Right atrium auricular region (tissue), 2 donors: ENCODE results near the gene RNLS. TPM values are rescaled to one million over a fixed set of nuclear protein-coding genes. Genes with fewer than 3 reads are reported as not detected.
"Not testable (repeated sequence)": the region's sequence is repeated elsewhere in the genome, so short reads cannot be mapped to it uniquely, and the experiment has no call there.

ENCODE experiments used
- DNase-seq: peaks from one replicate; pipeline ENCODE4 v3.0.0-alpha.2; 2019; ENCODE audit warnings: low spot score
- H3K27ac ChIP-seq, 2 donors: fragments of 200-600 bp; sonication (generic); 1 replicate in 1 of 2; 2 replicates in 1 of 2; pipeline ENCODE4 v1.5.1; 2016 to 2019
- H3K27me3 ChIP-seq, 2 donors: fragments of 200-600 bp; sonication (generic); one replicate each; pipeline versions ENCODE4 v1.5.1 to v1.6.0; 2017 to 2019
- H3K36me3 ChIP-seq: fragments of 200-600 bp; sonication (generic); one replicate; pipeline ENCODE4 v1.5.1; 2016
- H3K4me1 ChIP-seq, 2 donors: fragments of 200-600 bp; sonication (generic); one replicate each; pipeline versions ENCODE4 v1.5.1 to v1.6.0; 2017 to 2019
- H3K4me3 ChIP-seq, 2 donors: fragments of 200-600 bp; sonication (generic); 1 replicate in 1 of 2; 2 replicates in 1 of 2; pipeline ENCODE4 v1.5.1; 2017 to 2019; ENCODE audit warnings: mild to moderate bottlenecking in 1 of 2, moderate library complexity in 1 of 2
- H3K9me3 ChIP-seq, 2 donors: fragments of 200-600 bp; sonication (generic); one replicate each; pipeline ENCODE4 v1.5.1; 2019
- total RNA-seq, 2 donors: library from RNA; depleted of rRNA; stranded (reverse); fragments of >200 nt; gene quantifications; one replicate each; pipeline ENCODE4 v1.1.0, GENCODE V29; 2016
- TF ChIP-seq, protein P1 (sequence below), 2 donors: fragments of 200-600 bp; sonication (generic); IDR thresholded peaks; one replicate each; pipeline ENCODE4 v1.5.1; 2019; ENCODE audit warnings: antibody characterized with exemption in 2 of 2

The RNLS gene
- total RNA-seq, 2 donors from 2014 or later: 14.9 to 26.8 TPM

DNA sequence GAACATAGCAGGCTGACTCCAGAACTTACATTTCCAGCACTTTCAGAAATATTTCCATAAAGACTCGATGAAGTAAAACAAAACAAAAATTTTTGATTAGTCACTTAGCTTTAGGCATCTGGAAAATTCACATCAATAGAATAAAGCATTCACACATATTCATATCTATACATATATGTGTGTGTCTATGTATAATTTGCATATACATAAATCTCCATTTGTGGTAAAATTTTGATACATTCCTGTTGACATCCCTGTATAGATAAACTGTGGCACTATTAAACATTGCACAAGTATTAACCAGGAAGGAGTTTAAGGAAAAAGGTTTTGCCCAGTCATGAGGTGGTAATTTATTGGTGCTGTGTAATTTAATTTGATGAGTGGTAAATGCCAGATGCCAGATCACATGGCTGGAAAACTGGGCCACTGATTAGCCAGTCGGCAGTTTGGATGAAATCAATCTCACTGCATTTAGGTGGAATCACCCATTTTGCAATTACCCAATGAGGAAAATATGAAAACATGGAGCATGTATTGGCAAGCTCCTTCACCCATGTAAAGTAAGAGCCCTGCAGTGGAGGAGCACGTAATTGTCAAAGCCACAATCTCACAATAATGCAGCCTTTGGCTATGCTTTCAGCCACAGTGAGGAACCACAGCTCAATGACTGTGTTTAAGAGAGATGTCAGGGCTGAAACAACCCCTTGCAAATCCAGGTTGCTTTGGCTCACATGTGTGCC lies 294.6 kb downstream of the RNLS start:
- TF ChIP-seq, protein P1, sequence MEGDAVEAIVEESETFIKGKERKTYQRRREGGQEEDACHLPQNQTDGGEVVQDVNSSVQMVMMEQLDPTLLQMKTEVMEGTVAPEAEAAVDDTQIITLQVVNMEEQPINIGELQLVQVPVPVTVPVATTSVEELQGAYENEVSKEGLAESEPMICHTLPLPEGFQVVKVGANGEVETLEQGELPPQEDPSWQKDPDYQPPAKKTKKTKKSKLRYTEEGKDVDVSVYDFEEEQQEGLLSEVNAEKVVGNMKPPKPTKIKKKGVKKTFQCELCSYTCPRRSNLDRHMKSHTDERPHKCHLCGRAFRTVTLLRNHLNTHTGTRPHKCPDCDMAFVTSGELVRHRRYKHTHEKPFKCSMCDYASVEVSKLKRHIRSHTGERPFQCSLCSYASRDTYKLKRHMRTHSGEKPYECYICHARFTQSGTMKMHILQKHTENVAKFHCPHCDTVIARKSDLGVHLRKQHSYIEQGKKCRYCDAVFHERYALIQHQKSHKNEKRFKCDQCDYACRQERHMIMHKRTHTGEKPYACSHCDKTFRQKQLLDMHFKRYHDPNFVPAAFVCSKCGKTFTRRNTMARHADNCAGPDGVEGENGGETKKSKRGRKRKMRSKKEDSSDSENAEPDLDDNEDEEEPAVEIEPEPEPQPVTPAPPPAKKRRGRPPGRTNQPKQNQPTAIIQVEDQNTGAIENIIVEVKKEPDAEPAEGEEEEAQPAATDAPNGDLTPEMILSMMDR (IDR thresholded peaks at IDR 0.05): no peak
- Histone ChIP-seq H3K36me3 (no peaks in the 10 kb centered on the region), H3K27me3 (no peaks in the 10 kb centered on the region), H3K4me1 (no peaks in the 10 kb centered on the region), H3K27ac (no peak overlapping the region), H3K4me3 (no peak overlapping the region), H3K9me3 (no peaks in the 10 kb centered on the region)
- no peak for DNase-seq

DNA sequence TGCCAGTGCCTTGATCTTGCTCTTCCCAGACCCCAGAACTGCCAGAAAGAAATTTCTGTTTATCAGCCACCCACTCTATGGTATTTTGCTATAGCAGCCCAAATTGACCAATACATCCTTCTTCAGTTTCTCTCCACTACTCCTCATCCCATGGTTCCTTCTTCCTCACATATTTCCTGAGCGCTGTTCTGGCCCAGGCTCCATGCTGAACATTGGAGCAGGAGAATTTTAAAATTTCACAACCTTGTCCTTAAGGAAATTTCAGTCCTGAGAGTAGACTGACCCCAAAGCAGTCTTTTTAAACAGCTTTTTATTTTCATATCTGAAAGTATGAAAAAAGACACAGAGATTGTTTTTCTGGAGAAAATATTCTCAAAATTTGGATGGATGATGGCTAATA lies 297.1 kb downstream of the RNLS start:
- Histone ChIP-seq H3K27me3 (no peaks in the 10 kb centered on the region), H3K4me3 (no peak overlapping the region), H3K36me3 (no peaks in the 10 kb centered on the region), H3K9me3 (no peaks in the 10 kb centered on the region), H3K27ac (no peak overlapping the region), H3K4me1 (peaks cover 0 to 16% of the 10 kb centered on the region in 2 donors)
- TF ChIP-seq, protein P1 (IDR thresholded peaks at IDR 0.05): no peak
- no peak for DNase-seq

DNA sequence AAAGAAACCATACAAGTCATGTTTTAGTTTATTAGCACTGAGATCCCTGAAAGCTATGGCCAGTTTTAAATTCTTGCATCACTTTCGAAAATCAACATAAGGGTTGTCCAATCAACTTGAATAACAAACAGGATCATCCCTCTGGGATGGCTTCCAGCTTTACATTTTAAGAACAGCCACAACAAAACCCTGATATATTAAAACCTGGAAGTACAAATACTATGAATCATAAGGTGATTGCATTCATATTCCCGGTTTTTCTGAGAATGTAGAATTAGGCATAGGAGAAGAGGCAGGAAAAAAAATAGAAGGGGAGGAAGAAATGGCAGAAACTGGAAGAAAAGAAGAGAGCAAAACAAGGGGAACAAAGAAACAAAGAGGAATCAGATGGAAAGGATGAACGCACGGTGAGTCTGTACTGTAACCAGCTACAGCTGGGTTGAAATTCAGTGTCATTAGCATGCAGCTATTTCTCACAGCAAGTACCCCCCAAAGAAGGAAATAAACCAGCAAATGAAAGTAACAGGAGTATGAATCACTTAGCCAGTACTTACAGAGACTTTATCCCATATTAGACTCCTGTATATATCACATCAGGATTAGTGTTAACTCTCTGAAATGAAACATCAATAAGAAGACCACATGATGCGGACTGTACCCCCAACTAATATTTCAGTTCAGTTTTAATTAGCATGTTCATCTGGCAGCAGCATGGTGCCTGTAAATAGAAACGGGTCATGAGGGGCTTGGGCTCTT lies 301.3 kb downstream of the RNLS start:
- no peak overlapping the region for H3K27ac ChIP-seq

DNA sequence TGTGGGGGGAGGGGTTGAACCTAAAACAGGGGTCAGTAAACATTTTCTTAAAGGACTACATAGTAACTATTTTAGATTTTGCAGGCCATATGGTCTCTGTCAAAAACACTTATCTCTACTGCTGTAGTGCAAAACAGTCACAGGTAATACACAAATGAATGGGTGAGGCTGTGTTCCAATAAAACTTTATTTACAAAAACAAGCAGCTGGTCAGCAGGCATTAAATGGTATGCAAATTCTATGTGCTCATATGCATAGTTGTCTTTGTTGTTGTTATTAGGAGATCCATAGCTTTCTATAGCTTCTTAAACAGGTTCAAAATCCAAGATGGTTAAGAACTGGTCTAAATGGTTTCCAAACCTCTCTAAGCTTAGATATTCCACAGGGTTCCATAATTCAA lies 302.6 kb downstream of the RNLS start:
- Histone ChIP-seq H3K27ac (no peak overlapping the region), H3K4me3 (no peak overlapping the region), H3K27me3 (no peaks in the 10 kb centered on the region), H3K36me3 (no peaks in the 10 kb centered on the region), H3K4me1 (peaks cover 0 to 16% of the 10 kb centered on the region in 2 donors), H3K9me3 (no peaks in the 10 kb centered on the region)
- TF ChIP-seq, protein P1 (IDR thresholded peaks at IDR 0.05): no peak
- no peak for DNase-seq

More for the DNA sequence above, 301.3 kb downstream of the RNLS start:
- no peaks in the 10 kb centered on the region for H3K9me3 ChIP-seq
- H3K4me3 ChIP-seq: no peak overlapping the region
- DNase-seq: no peak
- H3K4me1 ChIP-seq: peaks cover 0 to 16% of the 10 kb centered on the region in 2 donors
- no peaks in the 10 kb centered on the region for H3K27me3 ChIP-seq
- TF ChIP-seq, protein P1 (IDR thresholded peaks at IDR 0.05): no peak
- no peaks in the 10 kb centered on the region for H3K36me3 ChIP-seq

DNA sequence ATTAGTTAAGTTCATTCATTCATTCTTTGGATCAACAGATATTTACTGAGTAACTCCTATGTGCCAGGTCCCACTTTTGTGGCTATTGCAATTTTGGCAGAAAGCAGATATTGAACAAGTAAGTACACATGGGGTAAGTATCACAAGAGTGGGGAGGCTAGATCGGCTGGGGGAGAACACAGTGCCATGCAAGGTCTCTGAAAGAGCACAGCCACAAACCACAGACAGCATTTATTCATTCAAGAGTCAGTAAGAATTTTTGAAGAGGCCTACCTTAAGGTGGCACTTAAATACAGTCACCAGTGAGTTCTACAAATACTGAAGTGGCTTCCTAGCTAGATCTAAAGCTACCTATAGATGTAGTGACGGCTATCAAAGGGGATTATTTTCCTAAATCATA lies 304.2 kb downstream of the RNLS start:
- Histone ChIP-seq H3K27me3 (no peaks in the 10 kb centered on the region), H3K27ac (no peak overlapping the region), H3K36me3 (no peaks in the 10 kb centered on the region), H3K4me1 (peaks cover 0 to 16% of the 10 kb centered on the region in 2 donors), H3K4me3 (no peak overlapping the region), H3K9me3 (no peaks in the 10 kb centered on the region)
- TF ChIP-seq, protein P1 (IDR thresholded peaks at IDR 0.05): no peak
- no peak for DNase-seq

DNA sequence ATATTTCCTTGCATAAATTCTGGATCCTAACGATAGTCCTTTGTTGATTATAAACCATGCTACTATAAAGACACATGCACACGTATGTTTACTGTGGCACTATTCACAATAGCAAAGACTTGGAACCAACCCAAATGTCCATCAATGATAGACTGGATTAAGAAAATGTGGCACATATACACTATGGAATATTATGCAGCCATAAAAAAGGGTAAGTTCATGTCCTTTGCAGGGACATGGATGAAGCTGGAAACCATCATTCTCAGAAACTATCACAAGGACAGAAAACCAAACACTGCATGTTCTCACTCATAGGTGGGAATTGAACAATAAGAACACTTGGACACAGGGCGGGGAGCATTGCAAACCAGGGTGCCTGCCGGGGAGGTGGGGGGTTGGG lies 306.2 kb downstream of the RNLS start:
- H3K27me3 ChIP-seq, H3K4me3 ChIP-seq, H3K9me3 ChIP-seq, H3K4me1 ChIP-seq, H3K27ac ChIP-seq, DNase-seq, H3K36me3 ChIP-seq: not testable (repeated sequence)
